Naive thymus-derived CD4-positive, alpha-beta T cell (primary cell): ENCODE data around the gene CLASP1. TPM values are rescaled to one million over a fixed set of nuclear protein-coding genes. Genes with fewer than 3 reads are reported as not detected.
"Not testable (repeated sequence)": the region's sequence is repeated elsewhere in the genome, so short reads cannot be mapped to it uniquely, and the experiment has no call there.

Source experiments
- ATAC-seq: fragments of 150-1000 bp; cut with Tn5 transposase; 2 replicates; pipeline ENCODE4 v1.10.0; 2021; ENCODE audit warnings: mild to moderate bottlenecking, moderate library complexity
- CTCF ChIA-PET: fragments of 350-600 bp; sonication (Branson Sonifier 250); formaldehyde crosslinking; loops from one replicate; lab custom pipeline; 2021; ENCODE audit warnings: antibody characterized with exemption; lab: Charles Lee
- POLR2A ChIA-PET: fragments of 350-600 bp; sonication (Branson Sonifier 250); formaldehyde crosslinking; loops from one replicate; lab custom pipeline; 2021; ENCODE audit warnings: antibody characterized with exemption, inconsistent platforms; lab: Charles Lee
- DNase-seq, 9 donors: peaks; one replicate each; pipeline versions ENCODE4 v3.0.0 to v3.0.0-alpha.2; 2020 to 2022; ENCODE audit warnings: mixed read lengths in 1 of 9
- H3K27ac ChIP-seq: one replicate; pipeline ENCODE4 v1.7.0; 2013; ENCODE audit warnings: mild to moderate bottlenecking, low read depth, low read length, moderate library complexity
- H3K27me3 ChIP-seq, 2 donors: one replicate each; pipeline ENCODE4 v1.7.0; 2013; ENCODE audit warnings: low read length in 2 of 2, mild to moderate bottlenecking in 2 of 2, moderate library complexity in 2 of 2; ENCODE audit not compliant: control insufficient read depth in 2 of 2, insufficient read depth in 2 of 2
- H3K36me3 ChIP-seq, 3 experiments: 1 replicate in 2 of 3; 2 replicates in 1 of 3; pipeline ENCODE4 v1.7.0; 2013; ENCODE audit warnings: low read length in 3 of 3, mild to moderate bottlenecking in 3 of 3, moderate library complexity in 1 of 3; ENCODE audit not compliant: insufficient read depth in 3 of 3, control insufficient read depth in 2 of 3
- H3K4me1 ChIP-seq, 2 donors: one replicate each; pipeline ENCODE4 v1.7.0; 2013; ENCODE audit warnings: low read length in 2 of 2, mild to moderate bottlenecking in 2 of 2, moderate library complexity in 1 of 2; ENCODE audit not compliant: control insufficient read depth in 2 of 2, insufficient read depth in 2 of 2
- H3K4me3 ChIP-seq: 2 replicates; pipeline ENCODE4 v1.7.0; 2013; ENCODE audit warnings: mild to moderate bottlenecking, low read length
- H3K9me3 ChIP-seq, 3 experiments: 1 replicate in 2 of 3; 2 replicates in 1 of 3; pipeline ENCODE4 v1.7.0; 2013; ENCODE audit warnings: low read length in 3 of 3; ENCODE audit not compliant: control insufficient read depth in 2 of 3
- H3K27ac Mint-ChIP-seq, 9 donors: one replicate each; pipeline ENCODE4 v1.8.0; 2020 to 2022; ENCODE audit warnings: mixed read lengths in 9 of 9, mild to moderate bottlenecking in 8 of 9, moderate library complexity in 5 of 9, inconsistent platforms in 2 of 9
- H3K27me3 Mint-ChIP-seq, 5 donors: one replicate each; pipeline ENCODE4 v1.8.0; 2021 to 2022; ENCODE audit warnings: mixed read lengths in 5 of 5, mild to moderate bottlenecking in 1 of 5
- H3K36me3 Mint-ChIP-seq, 5 donors: one replicate each; pipeline ENCODE4 v1.8.0; 2020 to 2022; ENCODE audit warnings: mixed read lengths in 5 of 5, mild to moderate bottlenecking in 3 of 5, inconsistent platforms in 1 of 5
- H3K4me1 Mint-ChIP-seq, 7 donors: one replicate each; pipeline ENCODE4 v1.8.0; 2020 to 2022; ENCODE audit warnings: mixed read lengths in 7 of 7, mild to moderate bottlenecking in 3 of 7, inconsistent platforms in 1 of 7
- H3K4me3 Mint-ChIP-seq, 10 donors: one replicate each; pipeline ENCODE4 v1.8.0; 2020 to 2022; ENCODE audit warnings: mild to moderate bottlenecking in 10 of 10, mixed read lengths in 10 of 10, moderate library complexity in 6 of 10, inconsistent platforms in 2 of 10
- H3K9me3 Mint-ChIP-seq, 11 donors: one replicate each; pipeline ENCODE4 v1.8.0; 2020 to 2022; ENCODE audit warnings: mixed read lengths in 11 of 11, mild to moderate bottlenecking in 4 of 11, inconsistent platforms in 1 of 11, moderate library complexity in 1 of 11
- intact Hi-C, 2 donors: fragments of 100-400 bp; cut with micrococcal nuclease; formaldehyde crosslinking; loops; one replicate each; pipeline ENCODE4 v1.15.1; 2023
- polyA plus RNA-seq, 2 donors: library from polyadenylated mRNA; unstranded; fragments of 300-500 nt; fragmentation: Illumina TruSeq; gene quantifications; one replicate each; pipeline ENCODE4 v1.2.3, GENCODE V29; 2021
- total RNA-seq, 6 experiments: library from RNA in 5 of 6; stranded (reverse) in 5 of 6; gene quantifications; 1 replicate in 5 of 6; 2 replicates in 1 of 6; pipeline ENCODE4 v1.2.3 and lab custom pipeline; 2021 to 2026

The CLASP1 gene
- total and polyA plus RNA-seq, 7 experiments from 2014 or later: 13.8 to 76.3 (median 61.6) TPM

GRCh38 chr2:121617042-121617599 lies 32.1 kb downstream of the CLASP1 start:
- CTCF ChIA-PET: no interaction called here
- Histone ChIP-seq H3K27ac (no peak overlapping the region), H3K9me3 (no peaks in the 10 kb centered on the region), H3K4me1 (peaks cover 0 to 6% of the 10 kb centered on the region in 2 donors), H3K4me3 (no peak overlapping the region), H3K27me3 (no peaks in the 10 kb centered on the region), H3K36me3 (no peaks in the 10 kb centered on the region)
- intact Hi-C loops: loop anchor here in 1 of 2 donors (2.0 kb wide), 1 partner anchor 20 kb away; no protein-coding TSS in a partner anchor
- H3K4me1 Mint-ChIP-seq: peaks cover 5 to 29% (median 14%) of the 10 kb centered on the region in 7 donors
- ATAC-seq (peak; percentile 48), DNase-seq (peak in 3 of 9 donors; percentile 4 to 13 (median 5))
- H3K27me3 Mint-ChIP-seq: no peaks in the 10 kb centered on the region
- H3K36me3 Mint-ChIP-seq: peaks cover 0 to 23% (median 19%) of the 10 kb centered on the region in 5 donors
- POLR2A ChIA-PET: no interaction called here
- H3K9me3 Mint-ChIP-seq: peaks cover 0 to 6% (median 0%) of the 10 kb centered on the region in 11 donors
- H3K27ac Mint-ChIP-seq: no peak overlapping the region
- no peak overlapping the region for H3K4me3 Mint-ChIP-seq

GRCh38 chr2:121613774-121614173 lies 35.5 kb downstream of the CLASP1 start:
- Histone ChIP-seq H3K27ac (no peak overlapping the region), H3K36me3 (no peaks in the 10 kb centered on the region), H3K4me1 (peaks cover 0 to 6% of the 10 kb centered on the region in 2 donors), H3K4me3 (no peak overlapping the region), H3K27me3 (no peaks in the 10 kb centered on the region), H3K9me3 (peaks cover 0 to 8% (median 0%) of the 10 kb centered on the region in 3 experiments)
- Mint-ChIP-seq H3K36me3 (peaks cover 0 to 21% (median 18%) of the 10 kb centered on the region in 5 donors), H3K4me1 (peaks cover 5 to 19% (median 10%) of the 10 kb centered on the region in 7 donors), H3K27ac (no peak overlapping the region), H3K27me3 (no peaks in the 10 kb centered on the region), H3K9me3 (peaks cover 0 to 6% (median 0%) of the 10 kb centered on the region in 11 donors), H3K4me3 (no peak overlapping the region)
- intact Hi-C loops: no loop called here
- DNase-seq (no peak), ATAC-seq (no peak)
- CTCF ChIA-PET: no interaction called here
- POLR2A ChIA-PET: interaction anchor here (0.6 kb wide), 1 partner anchor 37 kb away, joined by 3 read pairs; no protein-coding TSS in a partner anchor

GRCh38 chr2:121613152-121613551 lies 36.1 kb downstream of the CLASP1 start:
- no peak overlapping the region for H3K27ac ChIP-seq
- ChIA-PET CTCF (no interaction called here), POLR2A (interaction anchor here (1.1 kb wide), 1 partner anchor 11 kb away, joined by 4 read pairs; no protein-coding TSS in a partner anchor)
- H3K4me3 ChIP-seq: no peak overlapping the region
- ATAC-seq: no peak
- H3K36me3 ChIP-seq: no peaks in the 10 kb centered on the region
- H3K9me3 Mint-ChIP-seq: peaks cover 0 to 6% (median 0%) of the 10 kb centered on the region in 11 donors
- DNase-seq: no peak
- H3K4me3 Mint-ChIP-seq: peak overlapping the region in 2 of 10 donors; percentile 3 to 8
- peak overlapping the region in 1 of 9 donors; percentile 18 for H3K27ac Mint-ChIP-seq
- H3K9me3 ChIP-seq: peaks cover 0 to 8% (median 0%) of the 10 kb centered on the region in 3 experiments
- H3K36me3 Mint-ChIP-seq: peaks cover 0 to 21% (median 19%) of the 10 kb centered on the region in 5 donors
- peaks cover 0 to 6% of the 10 kb centered on the region in 2 donors for H3K4me1 ChIP-seq
- no peaks in the 10 kb centered on the region for H3K27me3 Mint-ChIP-seq
- no peaks in the 10 kb centered on the region for H3K27me3 ChIP-seq
- intact Hi-C loops: no loop called here
- peaks cover 8 to 21% (median 15%) of the 10 kb centered on the region in 7 donors for H3K4me1 Mint-ChIP-seq

GRCh38 chr2:121611730-121612705 lies 37.2 kb downstream of the CLASP1 start:
- no peak overlapping the region for H3K27ac Mint-ChIP-seq
- ChIA-PET CTCF (no interaction called here), POLR2A (interaction anchor here (0.6 to 1.1 kb wide), 3 partner anchors 12 to 1379 kb away, joined by 3 to 5 read pairs (median 4); no protein-coding TSS in a partner anchor)
- Histone ChIP-seq H3K4me1 (no peaks in the 10 kb centered on the region), H3K9me3 (peaks cover 0 to 8% (median 0%) of the 10 kb centered on the region in 3 experiments), H3K27me3 (no peaks in the 10 kb centered on the region), H3K4me3 (no peak overlapping the region), H3K27ac (no peak overlapping the region), H3K36me3 (no peaks in the 10 kb centered on the region)
- H3K4me1 Mint-ChIP-seq: peaks cover 13 to 30% (median 24%) of the 10 kb centered on the region in 7 donors
- no peak for DNase-seq
- peaks cover 0 to 6% (median 0%) of the 10 kb centered on the region in 11 donors for H3K9me3 Mint-ChIP-seq
- no peak for ATAC-seq
- H3K27me3 Mint-ChIP-seq: no peaks in the 10 kb centered on the region
- H3K36me3 Mint-ChIP-seq: peaks cover 0 to 28% (median 27%) of the 10 kb centered on the region in 5 donors
- intact Hi-C loops: no loop called here
- H3K4me3 Mint-ChIP-seq: no peak overlapping the region

- H3K27me3 Mint-ChIP-seq, CTCF ChIA-PET, H3K9me3 Mint-ChIP-seq, H3K27me3 ChIP-seq, ATAC-seq, H3K27ac Mint-ChIP-seq, H3K9me3 ChIP-seq, H3K4me3 Mint-ChIP-seq, intact Hi-C loops, DNase-seq, POLR2A ChIA-PET, H3K4me1 ChIP-seq, H3K36me3 ChIP-seq, H3K27ac ChIP-seq, H3K4me3 ChIP-seq: not testable (repeated sequence)
- peaks cover 13 to 35% (median 30%) of the 10 kb centered on the region in 7 donors for H3K4me1 Mint-ChIP-seq
- peaks cover 0 to 34% (median 27%) of the 10 kb centered on the region in 5 donors for H3K36me3 Mint-ChIP-seq
Measured at GRCh38 chr2:121611048-121611649, 38.1 kb downstream of the CLASP1 start.

- H3K27ac Mint-ChIP-seq, DNase-seq, H3K27ac ChIP-seq, H3K4me3 ChIP-seq, H3K9me3 Mint-ChIP-seq, CTCF ChIA-PET, H3K27me3 ChIP-seq, H3K36me3 ChIP-seq, H3K27me3 Mint-ChIP-seq, H3K4me3 Mint-ChIP-seq, intact Hi-C loops, H3K9me3 ChIP-seq, H3K4me1 ChIP-seq, ATAC-seq: not testable (repeated sequence)
- H3K36me3 Mint-ChIP-seq: peaks cover 2 to 40% (median 30%) of the 10 kb centered on the region in 5 donors
- peaks cover 11 to 38% (median 36%) of the 10 kb centered on the region in 7 donors for H3K4me1 Mint-ChIP-seq
- POLR2A ChIA-PET: interaction anchor here (0.9 kb wide), 1 partner anchor 79 kb away, joined by 3 read pairs; the partner anchor contains the start of gene RNU4ATAC
Measured at GRCh38 chr2:121610487-121610874, 38.8 kb downstream of the CLASP1 start.
